ENCODE results near the gene LIN28A. TPM values are rescaled to one million over a fixed set of nuclear protein-coding genes. Genes with fewer than 3 reads are reported as not detected.
A peak's percentile ranks its signal among the peaks of the same experiment; 100 is the strongest.

LIN28A gene
- not detected for total RNA-seq

DNA sequence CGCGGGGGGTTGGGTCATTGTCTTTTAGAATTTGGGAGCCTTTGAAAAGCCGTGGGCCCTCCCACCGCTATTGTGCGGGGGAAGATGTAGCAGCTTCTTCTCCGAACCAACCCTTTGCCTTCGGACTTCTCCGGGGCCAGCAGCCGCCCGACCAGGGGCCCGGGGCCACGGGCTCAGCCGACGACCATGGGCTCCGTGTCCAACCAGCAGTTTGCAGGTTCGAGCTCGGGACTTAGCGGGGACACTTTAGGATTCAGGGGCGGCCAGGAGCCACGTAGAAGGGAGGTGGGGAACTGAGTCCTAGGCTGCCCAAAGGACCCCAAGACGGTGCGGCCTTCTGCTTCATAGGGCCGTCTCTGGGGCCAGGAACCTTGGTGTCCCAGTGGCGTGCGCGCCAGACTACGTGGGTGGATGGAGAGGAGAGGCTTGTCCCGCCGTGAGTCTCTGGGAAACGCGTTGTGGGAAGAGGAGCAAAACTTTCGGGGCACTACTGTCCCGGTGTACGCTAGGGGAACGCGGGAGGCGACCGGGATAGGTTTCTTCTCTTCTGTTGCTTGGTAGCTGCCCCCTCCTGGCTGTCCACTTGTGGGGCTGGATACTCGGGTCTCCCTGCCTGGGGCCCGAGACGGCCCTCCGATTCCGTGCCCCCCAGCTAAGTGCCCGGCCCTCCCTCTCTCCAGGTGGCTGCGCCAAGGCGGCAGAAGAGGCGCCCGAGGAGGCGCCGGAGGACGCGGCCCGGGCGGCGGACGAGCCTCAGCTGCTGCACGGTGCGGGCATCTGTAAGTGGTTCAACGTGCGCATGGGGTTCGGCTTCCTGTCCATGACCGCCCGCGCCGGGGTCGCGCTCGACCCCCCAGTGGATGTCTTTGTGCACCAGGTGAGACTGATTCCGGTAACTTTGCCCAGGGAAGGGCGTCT is at the start of gene LIN28A:
Gene LIN28A, plus strand, starts transcription at position 112 of the 918 bp plus-strand sequence. Its CDS starts 75 bp downstream, at position 187.
- H3K9me3 ChIP-seq, result no peaks in the 10 kb centered on the region
- no peaks in the 10 kb centered on the region for H3K4me1 ChIP-seq
- peaks cover 23% of the 10 kb centered on the region for H3K27me3 ChIP-seq
- H3K27ac ChIP-seq, result no peak within 1 kb of the TSS
- no peaks in the 10 kb centered on the region for H3K36me3 ChIP-seq
- no peak within 1 kb of the TSS for H3K4me3 ChIP-seq
- TF ChIP-seq POLR2AphosphoS5 (IDR thresholded peaks at IDR 0.05; ENCODE audit: insufficient read depth in 1 of 2, low read depth in 1 of 2) (no peak), POLR2A (IDR thresholded peaks at IDR 0.05) (no peak)
- TF ChIP-seq, protein P1, sequence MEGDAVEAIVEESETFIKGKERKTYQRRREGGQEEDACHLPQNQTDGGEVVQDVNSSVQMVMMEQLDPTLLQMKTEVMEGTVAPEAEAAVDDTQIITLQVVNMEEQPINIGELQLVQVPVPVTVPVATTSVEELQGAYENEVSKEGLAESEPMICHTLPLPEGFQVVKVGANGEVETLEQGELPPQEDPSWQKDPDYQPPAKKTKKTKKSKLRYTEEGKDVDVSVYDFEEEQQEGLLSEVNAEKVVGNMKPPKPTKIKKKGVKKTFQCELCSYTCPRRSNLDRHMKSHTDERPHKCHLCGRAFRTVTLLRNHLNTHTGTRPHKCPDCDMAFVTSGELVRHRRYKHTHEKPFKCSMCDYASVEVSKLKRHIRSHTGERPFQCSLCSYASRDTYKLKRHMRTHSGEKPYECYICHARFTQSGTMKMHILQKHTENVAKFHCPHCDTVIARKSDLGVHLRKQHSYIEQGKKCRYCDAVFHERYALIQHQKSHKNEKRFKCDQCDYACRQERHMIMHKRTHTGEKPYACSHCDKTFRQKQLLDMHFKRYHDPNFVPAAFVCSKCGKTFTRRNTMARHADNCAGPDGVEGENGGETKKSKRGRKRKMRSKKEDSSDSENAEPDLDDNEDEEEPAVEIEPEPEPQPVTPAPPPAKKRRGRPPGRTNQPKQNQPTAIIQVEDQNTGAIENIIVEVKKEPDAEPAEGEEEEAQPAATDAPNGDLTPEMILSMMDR (IDR thresholded peaks at IDR 0.05), result no peak
- intact Hi-C loops (cut with DNase I), result no loop called here
- DNase-seq (ENCODE audit: extremely low spot score in 2 of 2), result no peak

DNA sequence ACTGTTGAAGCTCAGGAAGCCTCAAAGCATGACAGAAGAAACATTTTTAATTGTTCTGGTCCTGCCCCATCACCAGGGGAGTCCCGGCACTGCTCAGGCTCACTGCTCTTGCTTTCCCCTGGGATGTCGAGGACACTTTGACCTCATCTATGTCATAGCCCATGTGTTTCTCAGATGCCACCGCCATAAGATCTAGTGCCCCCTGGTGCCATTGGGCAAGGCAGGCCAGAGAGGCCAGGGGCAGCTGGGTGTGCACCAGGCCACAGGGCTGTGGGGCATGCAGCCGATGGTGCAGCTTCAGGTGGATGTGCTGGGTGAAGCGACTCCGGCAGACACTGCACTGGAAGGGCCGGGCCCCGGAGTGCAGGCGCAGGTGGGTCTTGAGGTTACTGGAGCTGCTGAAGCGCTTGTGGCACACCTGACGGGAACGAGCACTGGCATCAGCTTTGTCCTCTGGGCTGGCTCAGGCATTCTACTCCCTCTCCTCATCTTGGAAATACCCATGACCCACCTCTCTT is 49.0 kb upstream of the LIN28A start:
- Histone ChIP-seq H3K27me3 (peaks cover 6% of the 10 kb centered on the region), H3K4me3 (no peak overlapping the region), H3K27ac (no peak overlapping the region), H3K4me1 (peaks cover 14% of the 10 kb centered on the region), H3K36me3 (no peaks in the 10 kb centered on the region), H3K9me3 (no peaks in the 10 kb centered on the region)
- intact Hi-C loops (cut with DNase I), result no loop called here
- TF ChIP-seq POLR2AphosphoS5 (IDR thresholded peaks at IDR 0.05; ENCODE audit: insufficient read depth in 1 of 2, low read depth in 1 of 2) (no peak), POLR2A (IDR thresholded peaks at IDR 0.05) (no peak)
- TF ChIP-seq, protein P1 (IDR thresholded peaks at IDR 0.05), result no peak
- DNase-seq (ENCODE audit: extremely low spot score in 2 of 2), result no peak

DNA sequence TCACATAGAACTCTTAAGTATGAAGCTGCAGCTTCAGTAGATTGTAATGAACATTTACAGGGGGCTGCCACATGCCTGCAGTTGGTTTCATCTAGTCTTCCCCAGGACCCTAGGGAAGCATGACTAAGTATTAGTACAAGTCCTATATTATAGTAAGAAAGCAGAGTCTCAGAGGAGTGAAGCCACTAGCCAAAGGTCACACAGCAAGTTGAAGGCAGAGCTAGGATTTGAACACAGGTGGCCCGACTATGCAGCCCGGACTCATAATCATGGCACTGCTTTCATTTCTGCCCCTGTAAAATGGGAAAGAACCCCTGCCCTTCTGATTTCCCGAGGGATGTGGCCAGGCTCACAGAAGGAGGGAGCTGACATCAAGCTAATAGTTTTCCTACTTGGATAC is 48.3 kb upstream of the LIN28A start:
- peaks cover 14% of the 10 kb centered on the region for H3K4me1 ChIP-seq
- H3K27me3 ChIP-seq, result peaks cover 6% of the 10 kb centered on the region
- no peak overlapping the region for H3K27ac ChIP-seq
- H3K4me3 ChIP-seq, result no peak overlapping the region
- H3K9me3 ChIP-seq, result no peaks in the 10 kb centered on the region
- no peaks in the 10 kb centered on the region for H3K36me3 ChIP-seq
- intact Hi-C loops (cut with DNase I), result no loop called here
- TF ChIP-seq POLR2AphosphoS5 (IDR thresholded peaks at IDR 0.05; ENCODE audit: insufficient read depth in 1 of 2, low read depth in 1 of 2) (no peak), POLR2A (IDR thresholded peaks at IDR 0.05) (no peak)
- TF ChIP-seq, protein P1 (IDR thresholded peaks at IDR 0.05), result no peak
- no peak for DNase-seq (ENCODE audit: extremely low spot score in 2 of 2)

GRCh38 chr1:26363549-26364448 is 46.8 kb upstream of the LIN28A start:
- peaks cover 6% of the 10 kb centered on the region for H3K27me3 ChIP-seq
- H3K9me3 ChIP-seq, result no peaks in the 10 kb centered on the region
- H3K27ac ChIP-seq, result no peak overlapping the region
- no peaks in the 10 kb centered on the region for H3K36me3 ChIP-seq
- no peak overlapping the region for H3K4me3 ChIP-seq
- H3K4me1 ChIP-seq, result peaks cover 14% of the 10 kb centered on the region
- intact Hi-C loops (cut with DNase I), result no loop called here
- no peak for DNase-seq (ENCODE audit: extremely low spot score in 2 of 2)
- no peak for TF ChIP-seq POLR2A (IDR thresholded peaks at IDR 0.05)
- TF ChIP-seq, protein P1 (IDR thresholded peaks at IDR 0.05), result peak; percentile 54 to 65 (median 60)
- TF ChIP-seq POLR2AphosphoS5 (IDR thresholded peaks at IDR 0.05; ENCODE audit: insufficient read depth in 1 of 2, low read depth in 1 of 2), result peak in 1 of 2 donors; percentile 15

All from vagina (tissue), 2 donors.